ENCODE measurements around the gene DOK1. TPM values are rescaled to one million over a fixed set of nuclear protein-coding genes. Genes with fewer than 3 reads are reported as not detected.

DOK1 gene
- total RNA-seq, 1 experiment from 2014 or later = 15.0 TPM

DNA sequence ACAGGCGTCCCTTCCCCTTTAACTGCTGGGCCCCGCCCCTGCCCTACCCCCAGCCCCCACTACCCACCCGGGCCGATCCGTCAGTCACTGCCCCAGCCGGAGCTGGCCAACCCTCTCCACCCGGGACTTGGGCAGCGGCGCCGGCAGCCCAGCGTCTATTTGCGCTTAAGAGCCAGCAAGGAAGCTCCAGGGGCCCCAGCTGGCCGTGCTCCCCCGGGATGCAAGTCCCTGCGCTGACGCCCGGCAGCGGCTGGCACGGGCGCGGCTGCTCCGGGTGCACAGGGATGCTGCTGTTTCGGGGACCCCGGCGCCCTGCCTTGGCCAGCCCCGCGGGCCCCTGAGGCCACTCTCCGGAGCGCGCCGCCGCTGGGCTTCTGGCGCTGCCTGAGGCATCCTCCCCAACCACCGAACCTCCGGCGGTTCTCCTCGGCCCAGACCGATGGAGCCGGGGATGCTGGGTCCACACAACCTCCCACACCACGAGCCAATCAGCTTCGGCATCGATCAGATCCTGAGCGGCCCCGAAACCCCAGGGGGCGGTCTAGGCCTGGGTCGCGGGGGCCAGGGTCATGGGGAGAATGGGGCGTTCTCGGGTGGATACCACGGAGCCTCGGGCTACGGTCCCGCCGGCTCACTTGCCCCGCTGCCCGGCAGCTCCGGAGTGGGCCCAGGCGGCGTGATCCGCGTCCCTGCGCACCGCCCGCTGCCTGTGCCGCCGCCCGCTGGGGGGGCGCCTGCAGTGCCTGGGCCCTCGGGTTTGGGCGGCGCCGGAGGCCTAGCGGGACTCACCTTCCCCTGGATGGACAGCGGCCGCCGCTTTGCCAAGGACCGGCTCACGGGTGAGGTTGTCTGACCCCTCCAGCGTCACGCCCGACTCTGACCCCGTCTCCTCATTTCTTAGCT, 39.9 kb upstream of the DOK1 start, which contains the start of gene TLX2:
TLX2 (plus strand) TSS at position 83 of the 903 bp plus-strand sequence; CDS start at position 440, 357 bp downstream.
- no peaks in the 10 kb centered on the region for H4K20me1 ChIP-seq (ENCODE audit: insufficient read depth)
- no peaks in the 10 kb centered on the region for H3K9me2 ChIP-seq (ENCODE audit: insufficient read depth)
- POLR2A ChIA-PET (ENCODE audit: unreplicated experiment) = no interaction called here
- no peaks in the 10 kb centered on the region for H3F3A ChIP-seq (ENCODE audit: insufficient read depth, low read depth)
- no peaks in the 10 kb centered on the region for H3K4me1 ChIP-seq (replicated peaks; ENCODE audit: insufficient read depth)
- no TSS peak for BruUV-seq (replicated peaks)
- intact Hi-C loops (cut with micrococcal nuclease; ENCODE audit: unreplicated experiment) = no loop called here
- no peaks in the 10 kb centered on the region for H3K9me3 ChIP-seq (ENCODE audit: insufficient read depth, low read depth)
- H3K79me2 ChIP-seq (ENCODE audit: low read depth) = no peaks in the 10 kb centered on the region
- no peak for DNase-seq
- CTCF ChIA-PET = no interaction called here
- H3K4me2 ChIP-seq = no peak within 1 kb of the TSS
- no peaks in the 10 kb centered on the region for H3K27me3 ChIP-seq (ENCODE audit: insufficient read depth, low read depth)
- H3K36me3 ChIP-seq (ENCODE audit: low read depth) = no peaks in the 10 kb centered on the region
- H3K27ac ChIP-seq = no peak within 1 kb of the TSS
- no peak within 1 kb of the TSS for H2AFZ ChIP-seq
- TF ChIP-seq, protein P1, sequence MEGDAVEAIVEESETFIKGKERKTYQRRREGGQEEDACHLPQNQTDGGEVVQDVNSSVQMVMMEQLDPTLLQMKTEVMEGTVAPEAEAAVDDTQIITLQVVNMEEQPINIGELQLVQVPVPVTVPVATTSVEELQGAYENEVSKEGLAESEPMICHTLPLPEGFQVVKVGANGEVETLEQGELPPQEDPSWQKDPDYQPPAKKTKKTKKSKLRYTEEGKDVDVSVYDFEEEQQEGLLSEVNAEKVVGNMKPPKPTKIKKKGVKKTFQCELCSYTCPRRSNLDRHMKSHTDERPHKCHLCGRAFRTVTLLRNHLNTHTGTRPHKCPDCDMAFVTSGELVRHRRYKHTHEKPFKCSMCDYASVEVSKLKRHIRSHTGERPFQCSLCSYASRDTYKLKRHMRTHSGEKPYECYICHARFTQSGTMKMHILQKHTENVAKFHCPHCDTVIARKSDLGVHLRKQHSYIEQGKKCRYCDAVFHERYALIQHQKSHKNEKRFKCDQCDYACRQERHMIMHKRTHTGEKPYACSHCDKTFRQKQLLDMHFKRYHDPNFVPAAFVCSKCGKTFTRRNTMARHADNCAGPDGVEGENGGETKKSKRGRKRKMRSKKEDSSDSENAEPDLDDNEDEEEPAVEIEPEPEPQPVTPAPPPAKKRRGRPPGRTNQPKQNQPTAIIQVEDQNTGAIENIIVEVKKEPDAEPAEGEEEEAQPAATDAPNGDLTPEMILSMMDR (conservative IDR thresholded peaks at IDR 0.05) = no peak
- no peak for TF ChIP-seq EZH2 (IDR thresholded peaks at IDR 0.05; ENCODE audit: low read depth)
- no peak within 1 kb of the TSS for H3K4me3 ChIP-seq

DNA sequence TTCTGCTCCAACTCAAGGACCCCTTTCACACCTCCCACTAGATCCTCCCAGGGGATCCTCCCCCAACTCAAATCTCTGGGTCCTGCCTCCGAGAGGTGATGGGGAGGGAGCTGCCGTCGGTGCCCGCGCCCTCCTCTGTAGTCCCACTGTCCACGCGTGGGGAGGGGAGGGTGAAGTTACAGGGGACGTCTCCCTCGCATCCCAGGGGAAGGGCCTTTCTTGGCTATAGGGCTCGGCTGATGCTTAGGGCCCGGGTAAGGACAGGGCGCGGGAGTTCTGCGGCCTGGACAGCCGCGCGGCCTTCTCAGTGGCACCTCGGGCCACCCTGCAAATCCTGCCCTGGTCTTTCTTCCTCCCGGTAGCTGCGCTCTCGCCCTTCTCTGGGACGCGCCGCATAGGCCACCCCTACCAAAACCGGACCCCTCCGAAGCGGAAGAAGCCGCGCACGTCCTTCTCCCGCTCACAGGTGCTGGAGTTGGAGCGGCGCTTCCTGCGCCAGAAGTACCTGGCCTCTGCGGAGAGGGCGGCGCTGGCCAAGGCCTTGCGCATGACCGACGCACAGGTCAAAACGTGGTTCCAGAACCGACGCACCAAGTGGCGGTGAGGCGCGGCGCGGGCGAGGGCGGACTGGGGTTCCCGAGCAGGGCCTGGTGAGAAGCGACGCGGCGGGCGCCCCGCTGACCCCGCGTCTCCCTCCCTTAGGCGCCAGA, 39.1 kb upstream of the DOK1 start:
- H3K4me3 ChIP-seq = no peak overlapping the region
- H2AFZ ChIP-seq = no peak overlapping the region
- POLR2A ChIA-PET (ENCODE audit: unreplicated experiment) = no interaction called here

DNA sequence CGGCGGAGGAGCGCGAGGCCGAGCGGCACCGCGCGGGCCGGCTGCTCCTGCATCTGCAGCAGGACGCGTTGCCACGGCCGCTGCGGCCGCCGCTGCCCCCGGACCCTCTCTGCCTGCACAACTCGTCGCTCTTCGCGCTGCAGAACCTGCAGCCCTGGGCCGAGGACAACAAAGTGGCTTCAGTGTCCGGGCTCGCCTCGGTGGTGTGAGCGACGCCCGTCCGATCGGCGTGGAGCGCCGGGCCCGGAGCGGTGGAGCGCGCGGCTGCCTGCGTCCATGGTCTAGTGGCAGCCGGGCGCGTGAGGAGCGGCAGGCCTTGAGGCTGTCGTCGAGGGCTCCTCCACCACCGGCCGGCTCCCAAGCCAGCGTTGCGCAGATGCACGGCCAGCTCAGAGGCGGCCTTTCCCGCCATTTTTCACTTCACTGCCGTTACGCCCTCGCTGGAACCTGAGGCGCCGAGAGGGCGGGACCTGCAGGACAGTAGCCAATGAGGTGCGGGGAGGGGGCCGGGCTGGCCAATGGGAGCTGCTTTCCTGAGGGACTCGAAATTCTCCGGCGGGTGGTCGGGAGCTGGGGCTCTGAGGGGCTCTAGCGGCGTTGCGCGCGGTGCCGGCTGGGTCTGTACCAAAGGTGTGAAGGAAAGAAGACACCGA, 38.4 kb upstream of the DOK1 start:
- no peak overlapping the region for H3K4me2 ChIP-seq
- no TSS peak for BruUV-seq (replicated peaks)
- no peaks in the 10 kb centered on the region for H3K27me3 ChIP-seq (ENCODE audit: insufficient read depth, low read depth)

More for the DNA sequence above, 39.1 kb upstream of the DOK1 start:
- BruUV-seq (replicated peaks) = no TSS peak
- CTCF ChIA-PET = no interaction called here
- Histone ChIP-seq H3K79me2 (ENCODE audit: low read depth) (no peaks in the 10 kb centered on the region), H3K9me2 (ENCODE audit: insufficient read depth) (no peaks in the 10 kb centered on the region), H3K4me1 (replicated peaks; ENCODE audit: insufficient read depth) (no peaks in the 10 kb centered on the region), H3K9me3 (ENCODE audit: insufficient read depth, low read depth) (no peaks in the 10 kb centered on the region), H3K27me3 (ENCODE audit: insufficient read depth, low read depth) (no peaks in the 10 kb centered on the region), H3K36me3 (ENCODE audit: low read depth) (no peaks in the 10 kb centered on the region), H3K4me2 (no peak overlapping the region), H4K20me1 (ENCODE audit: insufficient read depth) (no peaks in the 10 kb centered on the region), H3F3A (ENCODE audit: insufficient read depth, low read depth) (no peaks in the 10 kb centered on the region), H3K27ac (no peak overlapping the region)
- no peak for DNase-seq
- intact Hi-C loops (cut with micrococcal nuclease; ENCODE audit: unreplicated experiment) = no loop called here
- no peak for TF ChIP-seq EZH2 (IDR thresholded peaks at IDR 0.05; ENCODE audit: low read depth)
- TF ChIP-seq, protein P1 (conservative IDR thresholded peaks at IDR 0.05) = no peak

More for the DNA sequence above, 38.4 kb upstream of the DOK1 start:
- no peak for DNase-seq
- TF ChIP-seq, protein P1 (conservative IDR thresholded peaks at IDR 0.05) = no peak
- no peak for TF ChIP-seq EZH2 (IDR thresholded peaks at IDR 0.05; ENCODE audit: low read depth)
- ChIA-PET CTCF (no interaction called here), POLR2A (ENCODE audit: unreplicated experiment) (no interaction called here)
- H3K27ac ChIP-seq = no peak overlapping the region
- no peaks in the 10 kb centered on the region for H3K9me3 ChIP-seq (ENCODE audit: insufficient read depth, low read depth)
- no peaks in the 10 kb centered on the region for H3K4me1 ChIP-seq (replicated peaks; ENCODE audit: insufficient read depth)
- no peak overlapping the region for H2AFZ ChIP-seq
- no peaks in the 10 kb centered on the region for H3K36me3 ChIP-seq (ENCODE audit: low read depth)
- intact Hi-C loops (cut with micrococcal nuclease; ENCODE audit: unreplicated experiment) = no loop called here
- H3K79me2 ChIP-seq (ENCODE audit: low read depth) = no peaks in the 10 kb centered on the region
- H3F3A ChIP-seq (ENCODE audit: insufficient read depth, low read depth) = no peaks in the 10 kb centered on the region
- H3K4me3 ChIP-seq = no peak overlapping the region
- H4K20me1 ChIP-seq (ENCODE audit: insufficient read depth) = no peaks in the 10 kb centered on the region
- H3K9me2 ChIP-seq (ENCODE audit: insufficient read depth) = no peaks in the 10 kb centered on the region

Data from PC-9 (cell line).